PC-3 (cell line): ENCODE data around the gene TRAPPC13.
"Not testable (repeated sequence)": the region's sequence is repeated elsewhere in the genome, so short reads cannot be mapped to it uniquely, and the experiment has no call there.

Source experiments
- EZH2 ChIP-seq: fragments of 300-600 bp; sonication (generic); IDR thresholded peaks from one replicate; pipeline ENCODE4 v1.6.1; 2017; ENCODE audit warnings: antibody characterized with exemption, mild to moderate bottlenecking, low read length; ENCODE audit not compliant: unreplicated experiment
- EZH2phosphoT487 ChIP-seq: fragments of 300-600 bp; sonication (generic); IDR thresholded peaks from 2 replicates; pipeline ENCODE4 v1.6.1; 2018; ENCODE audit warnings: mild to moderate bottlenecking, antibody characterized with exemption, low read length, borderline replicate concordance
- TF ChIP-seq, protein P1 (sequence below): fragments of 300-600 bp; sonication (generic); conservative IDR thresholded peaks from 2 replicates; pipeline ENCODE4 v1.5.1; 2017; ENCODE audit warnings: antibody characterized with exemption, low read depth, mild to moderate bottlenecking, low read length

DNA sequence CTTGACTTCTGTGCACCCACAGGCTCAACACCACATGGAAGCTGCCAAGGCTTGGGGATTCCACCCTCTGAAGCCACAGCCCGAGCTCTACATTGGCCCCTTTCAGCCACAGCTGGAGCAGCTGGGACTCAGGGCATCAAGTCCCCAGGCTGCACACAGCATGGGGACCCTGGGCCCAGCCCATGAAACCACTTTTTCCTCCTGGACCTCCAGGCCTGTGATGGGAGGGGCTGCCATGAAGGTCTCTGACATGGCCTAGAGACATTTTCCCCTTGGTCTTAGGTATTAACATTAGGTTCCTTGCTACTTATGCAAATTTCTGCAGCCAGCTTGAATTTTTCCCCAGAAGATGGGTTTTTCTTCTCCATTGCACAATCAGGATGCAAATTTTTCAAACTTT, 23.1 kb upstream of the TRAPPC13 start:
- TF ChIP-seq, protein P1, sequence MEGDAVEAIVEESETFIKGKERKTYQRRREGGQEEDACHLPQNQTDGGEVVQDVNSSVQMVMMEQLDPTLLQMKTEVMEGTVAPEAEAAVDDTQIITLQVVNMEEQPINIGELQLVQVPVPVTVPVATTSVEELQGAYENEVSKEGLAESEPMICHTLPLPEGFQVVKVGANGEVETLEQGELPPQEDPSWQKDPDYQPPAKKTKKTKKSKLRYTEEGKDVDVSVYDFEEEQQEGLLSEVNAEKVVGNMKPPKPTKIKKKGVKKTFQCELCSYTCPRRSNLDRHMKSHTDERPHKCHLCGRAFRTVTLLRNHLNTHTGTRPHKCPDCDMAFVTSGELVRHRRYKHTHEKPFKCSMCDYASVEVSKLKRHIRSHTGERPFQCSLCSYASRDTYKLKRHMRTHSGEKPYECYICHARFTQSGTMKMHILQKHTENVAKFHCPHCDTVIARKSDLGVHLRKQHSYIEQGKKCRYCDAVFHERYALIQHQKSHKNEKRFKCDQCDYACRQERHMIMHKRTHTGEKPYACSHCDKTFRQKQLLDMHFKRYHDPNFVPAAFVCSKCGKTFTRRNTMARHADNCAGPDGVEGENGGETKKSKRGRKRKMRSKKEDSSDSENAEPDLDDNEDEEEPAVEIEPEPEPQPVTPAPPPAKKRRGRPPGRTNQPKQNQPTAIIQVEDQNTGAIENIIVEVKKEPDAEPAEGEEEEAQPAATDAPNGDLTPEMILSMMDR, result not testable (repeated sequence)
- TF ChIP-seq EZH2, EZH2phosphoT487: not testable (repeated sequence)
